Mesodermal cell (in vitro differentiated cells): ENCODE measurements around the gene GRIA2.
A peak's percentile ranks its signal among the peaks of the same experiment; 100 is the strongest.

ENCODE experiments used
- H3K27ac ChIP-seq: 2 replicates; pipeline ENCODE4 v1.7.0; 2013; ENCODE audit warnings: mild to moderate bottlenecking, low read depth, low read length, moderate library complexity; ENCODE audit not compliant: severe bottlenecking
- H3K36me3 ChIP-seq: 2 replicates; pipeline ENCODE4 v1.7.1; 2013; ENCODE audit warnings: mild to moderate bottlenecking, low read length, moderate library complexity; ENCODE audit not compliant: control insufficient read depth, insufficient read depth
- H3K4me1 ChIP-seq: one replicate; pipeline ENCODE4 v1.7.1; 2013; ENCODE audit warnings: mild to moderate bottlenecking, low read length; ENCODE audit not compliant: insufficient read depth, control insufficient read depth, poor library complexity, severe bottlenecking
- H3K4me3 ChIP-seq: 2 replicates; pipeline ENCODE4 v1.7.0; 2013; ENCODE audit warnings: low read length, control low read depth, mild to moderate bottlenecking; ENCODE audit not compliant: insufficient read depth, poor library complexity, severe bottlenecking; ENCODE audit errors: extremely low read depth
- H3K9me3 ChIP-seq: 2 replicates; pipeline ENCODE4 v1.7.1; 2013; ENCODE audit warnings: mild to moderate bottlenecking, low read length, moderate library complexity; ENCODE audit not compliant: control insufficient read depth
- WGBS, 2 experiments: methylation state at CpG; one replicate each; pipeline ENCODE4 v1.1.5; 2013; ENCODE audit warnings: missing lambda C conversion rate in 2 of 2; ENCODE audit not compliant: insufficient coverage in 2 of 2; 5-methylcytosine and 5-hydroxymethylcytosine counted together

GRIA2 gene

DNA sequence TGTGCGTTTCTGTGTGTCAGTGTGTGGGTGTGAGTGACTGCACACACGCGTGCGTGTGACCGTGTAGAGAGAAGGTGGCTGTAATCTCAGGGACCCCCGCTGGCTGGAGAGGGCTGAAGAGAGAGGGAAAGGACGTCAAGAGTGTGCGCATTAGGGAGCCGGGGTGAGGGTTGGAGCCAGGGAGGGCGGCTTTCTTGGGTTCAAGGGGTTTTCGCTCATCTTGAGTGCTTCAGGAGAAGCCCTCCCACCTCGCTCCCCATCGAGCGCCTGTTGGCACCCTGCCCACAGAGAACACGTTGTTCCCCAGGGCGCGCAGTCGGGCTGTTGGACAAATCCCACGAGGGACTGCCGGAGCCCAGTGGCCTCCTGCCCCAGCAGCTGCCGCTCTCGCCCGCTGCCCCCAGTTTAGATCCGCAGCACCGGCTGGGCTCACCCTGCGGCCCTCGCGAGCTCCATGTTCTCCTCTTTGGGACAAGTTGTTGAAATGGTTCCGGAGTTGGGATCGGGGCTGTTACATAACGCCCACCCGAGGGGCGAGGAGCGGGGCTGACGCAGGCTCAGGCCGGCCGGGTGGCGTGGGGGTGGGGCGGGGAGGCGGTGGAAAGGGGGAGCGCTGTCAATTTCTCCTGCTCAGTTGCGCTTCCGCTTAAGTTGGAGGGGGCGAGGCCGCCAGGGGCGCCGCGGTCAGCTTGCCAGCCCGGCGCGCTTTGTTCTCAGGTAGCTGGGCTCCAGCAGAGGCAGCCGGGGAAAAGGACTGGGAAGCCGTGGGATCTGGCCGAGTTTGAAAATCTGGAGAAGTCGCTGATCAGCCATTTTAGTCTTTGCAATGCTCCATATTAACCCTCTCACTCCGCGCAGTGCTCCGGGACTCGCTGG is 1.6 kb downstream of the GRIA2 start:
- Histone ChIP-seq H3K27ac (no peak overlapping the region), H3K4me3 (peak overlapping the region; percentile 47), H3K4me1 (no peaks in the 10 kb centered on the region), H3K36me3 (no peaks in the 10 kb centered on the region), H3K9me3 (no peaks in the 10 kb centered on the region)
- WGBS, 2 experiments, result 0 to 1% methylated on average over 29 to 52 of the region's 59 CpGs

DNA sequence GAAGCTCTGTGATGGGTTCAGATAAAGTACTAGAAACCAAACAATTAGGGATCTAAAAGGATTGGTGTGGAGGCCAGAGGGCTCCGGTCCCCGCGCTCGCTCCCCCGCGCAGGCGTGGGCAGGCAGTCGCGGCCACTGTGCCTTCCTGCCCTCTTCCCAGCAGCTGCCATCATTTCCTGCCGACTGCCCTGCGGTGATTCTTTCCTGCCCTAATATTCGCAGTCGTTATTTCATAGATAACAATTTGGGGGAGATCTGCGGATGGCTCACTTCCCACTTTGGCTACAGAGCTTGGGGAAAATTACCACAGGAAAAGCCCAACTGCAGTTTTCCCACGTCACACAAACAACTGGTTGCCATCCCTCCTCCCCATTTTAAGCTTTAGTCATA is 2.2 kb downstream of the GRIA2 start:
- Histone ChIP-seq H3K4me3 (peak overlapping the region; percentile 47), H3K36me3 (no peaks in the 10 kb centered on the region), H3K27ac (no peak overlapping the region), H3K9me3 (no peaks in the 10 kb centered on the region), H3K4me1 (no peaks in the 10 kb centered on the region)
- WGBS, 2 experiments, result 2 to 11% methylated on average over 9 to 10 of the region's 15 CpGs

DNA sequence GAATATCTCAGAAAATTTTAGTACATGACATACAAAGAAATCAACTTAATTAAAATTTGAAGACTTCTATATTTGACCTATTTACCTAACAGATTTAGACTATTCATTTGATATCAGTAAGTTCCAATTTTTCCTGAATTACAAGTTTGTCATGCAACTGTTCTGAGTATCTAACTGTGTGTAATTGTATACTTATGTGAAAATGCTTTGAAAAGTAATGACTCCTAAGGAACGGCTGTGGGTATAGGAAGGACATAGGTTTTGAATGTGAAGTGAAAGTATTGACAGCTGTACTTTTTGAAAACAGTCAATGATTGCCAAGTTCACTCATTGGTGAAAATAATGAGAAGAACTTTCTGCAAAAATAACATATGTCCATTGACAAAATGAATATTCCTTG is 2.9 kb downstream of the GRIA2 start:
- H3K4me3 ChIP-seq, result no peak overlapping the region
- H3K27ac ChIP-seq, result no peak overlapping the region
- no peaks in the 10 kb centered on the region for H3K9me3 ChIP-seq
- H3K36me3 ChIP-seq, result no peaks in the 10 kb centered on the region
- WGBS, 2 experiments, result 83% methylated on average over 1 of the region's 1 CpG; no CpG with 5 or more reads in 1 of the 2 experiments
- no peaks in the 10 kb centered on the region for H3K4me1 ChIP-seq

- Histone ChIP-seq H3K4me1 (no peaks in the 10 kb centered on the region), H3K36me3 (no peaks in the 10 kb centered on the region), H3K4me3 (no peak overlapping the region), H3K9me3 (no peaks in the 10 kb centered on the region), H3K27ac (no peak overlapping the region)
- 100% methylated on average over 1 of the region's 2 CpGs; no CpG with 5 or more reads in 1 of the 2 experiments for WGBS, 2 experiments
These were observed 4.6 kb downstream of the GRIA2 start for GRCh38 chr4:157225096-157225495.

DNA sequence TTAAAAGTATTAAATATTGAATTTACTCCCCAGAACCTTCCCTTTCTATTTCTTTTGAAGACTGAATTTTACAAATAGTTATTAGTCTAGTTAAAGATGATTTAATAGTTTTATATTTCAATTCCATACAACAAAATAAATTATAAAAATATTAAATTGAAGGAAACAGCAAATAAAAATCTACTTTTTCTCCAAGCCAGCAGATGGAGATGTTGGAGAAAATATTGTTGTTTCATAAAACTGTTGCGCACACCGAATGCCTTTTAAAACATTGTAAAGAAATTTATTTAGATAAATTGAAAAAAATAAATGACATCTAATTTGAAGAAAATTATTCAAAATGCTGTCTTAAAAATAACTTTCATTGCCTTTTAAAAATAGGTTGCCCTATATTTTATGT is 5.5 kb downstream of the GRIA2 start:
- WGBS, 2 experiments, result no CpG with 5 or more reads among the region's 2 CpGs
- no peak overlapping the region for H3K27ac ChIP-seq
- H3K4me3 ChIP-seq, result no peak overlapping the region
- no peaks in the 10 kb centered on the region for H3K9me3 ChIP-seq
- no peaks in the 10 kb centered on the region for H3K36me3 ChIP-seq
- H3K4me1 ChIP-seq, result no peaks in the 10 kb centered on the region

- no peaks in the 10 kb centered on the region for H3K36me3 ChIP-seq
- H3K9me3 ChIP-seq, result no peaks in the 10 kb centered on the region
- H3K4me1 ChIP-seq, result no peaks in the 10 kb centered on the region
- H3K4me3 ChIP-seq, result no peak overlapping the region
- H3K27ac ChIP-seq, result no peak overlapping the region
- no CpG with 5 or more reads among the region's 3 CpGs for whole genome bisulfite sequencing, 2 experiments
These were observed 6.1 kb downstream of the GRIA2 start for GRCh38 chr4:157226601-157227000.

GRCh38 chr4:157231525-157231924 is 11.0 kb downstream of the GRIA2 start:
- no peaks in the 10 kb centered on the region for H3K9me3 ChIP-seq
- H3K36me3 ChIP-seq, result no peaks in the 10 kb centered on the region
- no peak overlapping the region for H3K4me3 ChIP-seq
- 80% methylated on average over 1 of the region's 2 CpGs; no CpG with 5 or more reads in 1 of the 2 experiments for WGBS, 2 experiments
- H3K27ac ChIP-seq, result no peak overlapping the region
- H3K4me1 ChIP-seq, result no peaks in the 10 kb centered on the region

- Histone ChIP-seq H3K4me1 (no peaks in the 10 kb centered on the region), H3K36me3 (no peaks in the 10 kb centered on the region), H3K9me3 (no peaks in the 10 kb centered on the region), H3K27ac (no peak overlapping the region), H3K4me3 (no peak overlapping the region)
These were observed 22.3 kb downstream of the GRIA2 start for GRCh38 chr4:157242871-157243270.

- WGBS, 2 experiments, result no CpG with 5 or more reads among the region's 2 CpGs
- H3K9me3 ChIP-seq, result no peaks in the 10 kb centered on the region
These were observed 23.8 kb downstream of the GRIA2 start for GRCh38 chr4:157244348-157244747.

DNA sequence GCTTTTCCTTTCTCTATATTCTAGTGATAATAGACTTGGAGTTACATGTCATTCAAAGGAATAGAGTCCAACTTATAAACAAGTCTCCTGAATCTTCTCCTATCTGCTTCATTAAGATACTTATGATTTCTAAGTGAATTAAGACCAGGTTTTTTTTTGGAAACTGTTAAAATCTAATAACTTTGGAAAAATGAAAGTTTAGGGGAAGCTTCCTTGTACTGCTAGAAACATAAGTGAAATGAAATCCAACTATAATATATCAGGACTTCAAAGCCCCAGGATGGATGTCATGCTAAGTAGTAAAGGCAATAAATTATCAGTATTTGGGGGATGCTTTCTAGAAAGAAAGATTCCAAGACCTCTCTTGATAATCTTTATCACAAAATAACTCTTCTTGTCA is 24.8 kb downstream of the GRIA2 start:
- Histone ChIP-seq H3K4me3 (no peak overlapping the region), H3K36me3 (no peaks in the 10 kb centered on the region), H3K27ac (no peak overlapping the region), H3K4me1 (no peaks in the 10 kb centered on the region), H3K9me3 (no peaks in the 10 kb centered on the region)

More at GRCh38 chr4:157244348-157244747, 23.8 kb downstream of the GRIA2 start:
- Histone ChIP-seq H3K27ac (no peak overlapping the region), H3K4me3 (no peak overlapping the region), H3K4me1 (no peaks in the 10 kb centered on the region), H3K36me3 (no peaks in the 10 kb centered on the region)

DNA sequence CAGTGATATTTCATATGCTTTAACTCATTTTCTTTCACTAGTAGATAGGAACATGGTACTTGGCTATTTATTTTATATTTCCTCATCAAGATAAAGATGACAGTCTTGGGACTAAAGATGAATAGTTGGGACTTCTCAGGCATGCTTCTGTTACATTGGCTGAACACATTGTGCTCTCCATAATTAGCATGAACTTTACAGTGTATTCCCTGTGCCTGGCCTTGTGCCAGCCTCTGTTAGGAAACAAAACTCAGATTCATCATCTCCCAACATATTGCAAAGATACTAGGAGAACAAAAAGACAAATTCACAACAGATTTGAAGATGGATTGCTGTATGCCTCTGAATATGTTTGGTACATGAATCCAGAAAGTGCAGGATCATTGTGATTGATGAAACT is 26.4 kb downstream of the GRIA2 start:
- H3K4me1 ChIP-seq, result no peaks in the 10 kb centered on the region

More for the DNA sequence above, 26.4 kb downstream of the GRIA2 start:
- Histone ChIP-seq H3K4me3 (no peak overlapping the region), H3K27ac (no peak overlapping the region), H3K9me3 (no peaks in the 10 kb centered on the region), H3K36me3 (no peaks in the 10 kb centered on the region)
